MCF 10A (cell line): ENCODE results near the gene SPATA20. TPM values are rescaled to one million over a fixed set of nuclear protein-coding genes. Genes with fewer than 3 reads are reported as not detected.

Experiments used
- BruUV-seq: library from RNA; stranded (reverse); fragments of 400-500 nt; replicated peaks from 2 replicates; lab custom pipeline; 2021; lab: Mats Ljungman, UMichigan
- CTCF ChIA-PET: fragments of 300-600 bp; sonication (Branson Sonifier 250); formaldehyde crosslinking; extraction: SDS; loops from one replicate; lab custom pipeline; 2021; ENCODE audit warnings: antibody characterized with exemption, inconsistent platforms; lab: Yijun Ruan, JAX
- POLR2A ChIA-PET: fragments of 300-600, 350-650 bp; sonication (Branson Sonifier 250); formaldehyde crosslinking; extraction: SDS; loops from one replicate; lab custom pipeline; 2020; ENCODE audit warnings: antibody characterized with exemption, inconsistent platforms; lab: Yijun Ruan, JAX
- DNase-seq: peaks from one replicate; pipeline ENCODE4 v3.0.0-alpha.2; 2018; ENCODE audit not compliant: unreplicated experiment
- H3K27ac Mint-ChIP-seq: one replicate; pipeline ENCODE4 v1.8.0; 2022; ENCODE audit warnings: mild to moderate bottlenecking, low read depth, mixed read lengths; ENCODE audit not compliant: unreplicated experiment
- H3K27me3 Mint-ChIP-seq: one replicate; pipeline ENCODE4 v1.8.0; 2022; ENCODE audit warnings: mixed read lengths; ENCODE audit not compliant: insufficient read depth, unreplicated experiment
- H3K36me3 Mint-ChIP-seq: one replicate; pipeline ENCODE4 v1.8.0; 2022; ENCODE audit warnings: mild to moderate bottlenecking, moderate library complexity, mixed read lengths; ENCODE audit not compliant: insufficient read depth, unreplicated experiment
- H3K4me1 Mint-ChIP-seq: one replicate; pipeline ENCODE4 v1.8.0; 2022; ENCODE audit warnings: mixed read lengths; ENCODE audit not compliant: insufficient read depth, unreplicated experiment
- H3K4me3 Mint-ChIP-seq: one replicate; pipeline ENCODE4 v1.8.0; 2022; ENCODE audit warnings: mild to moderate bottlenecking, moderate library complexity, mixed read lengths; ENCODE audit not compliant: unreplicated experiment
- H3K9me3 Mint-ChIP-seq: one replicate; pipeline ENCODE4 v1.8.0; 2022; ENCODE audit warnings: mixed read lengths; ENCODE audit not compliant: unreplicated experiment
- CTCF ChIP-seq: fragments of 200-600 bp; IDR thresholded peaks from one replicate; pipeline ENCODE4 v1.8.0; 2022; ENCODE audit warnings: antibody characterized with exemption, mild to moderate bottlenecking; ENCODE audit not compliant: unreplicated experiment
- intact Hi-C: fragments of 100-400 bp; cut with micrococcal nuclease; formaldehyde crosslinking; loops from 2 replicates; pipeline ENCODE4 v1.14.1; 2022
- total RNA-seq: library from RNA; stranded (reverse); gene quantifications from 2 replicates; pipeline ENCODE4 v1.2.3, GENCODE V29; 2022

The SPATA20 gene
- total RNA-seq, 1 experiment from 2014 or later = 35.3 TPM

GRCh38 chr17:50522766-50523165 is 24.2 kb upstream of the SPATA20 start:
- no peak for DNase-seq
- ChIA-PET CTCF (interaction anchor here (0.6 to 0.7 kb wide), 2 partner anchors 24 to 370 kb away, joined by 3 read pairs; partner anchors contain the start of gene SPATA20), POLR2A (interaction anchor here (1.2 to 2.9 kb wide), 5 partner anchors 9 to 36 kb away, joined by 3 to 10 read pairs (median 4); no protein-coding TSS in a partner anchor)
- H3K4me3 Mint-ChIP-seq = no peak overlapping the region
- H3K9me3 Mint-ChIP-seq = no peaks in the 10 kb centered on the region
- intact Hi-C loops = no loop called here
- no peak overlapping the region for H3K27ac Mint-ChIP-seq
- peaks cover 21% of the 10 kb centered on the region for H3K4me1 Mint-ChIP-seq
- H3K27me3 Mint-ChIP-seq = no peaks in the 10 kb centered on the region
- H3K36me3 Mint-ChIP-seq = no peaks in the 10 kb centered on the region
- TF ChIP-seq CTCF = no peak
- BruUV-seq = no TSS peak

- intact Hi-C loops = no loop called here
- ChIA-PET CTCF (interaction anchor here (0.6 to 0.7 kb wide), 3 partner anchors 21 to 371 kb away, joined by 3 to 4 read pairs (median 3); partner anchors contain the start of gene SPATA20), POLR2A (interaction anchor here (0.5 to 2.9 kb wide), 7 partner anchors 8 to 138 kb away, joined by 3 to 10 read pairs (median 4); no protein-coding TSS in a partner anchor)
- no TSS peak for BruUV-seq
- Mint-ChIP-seq H3K27ac (no peak overlapping the region), H3K9me3 (no peaks in the 10 kb centered on the region), H3K27me3 (no peaks in the 10 kb centered on the region), H3K36me3 (no peaks in the 10 kb centered on the region), H3K4me3 (no peak overlapping the region), H3K4me1 (peaks cover 21% of the 10 kb centered on the region)
- TF ChIP-seq CTCF = no peak
- peak; percentile 85 for DNase-seq
Observed at GRCh38 chr17:50523208-50523607, 23.8 kb upstream of the SPATA20 start.

GRCh38 chr17:50524838-50525237 is 22.1 kb upstream of the SPATA20 start:
- peaks cover 9% of the 10 kb centered on the region for H3K4me1 Mint-ChIP-seq
- DNase-seq = no peak
- H3K4me3 Mint-ChIP-seq = no peak overlapping the region
- no peak overlapping the region for H3K27ac Mint-ChIP-seq
- intact Hi-C loops = no loop called here
- CTCF ChIA-PET = interaction anchor here (0.7 to 1.0 kb wide), 2 partner anchors 22 to 42 kb away, joined by 3 to 4 read pairs; no protein-coding TSS in a partner anchor
- POLR2A ChIA-PET = interaction anchor here (2.9 kb wide), 1 partner anchor 38 kb away, joined by 10 read pairs; no protein-coding TSS in a partner anchor
- TF ChIP-seq CTCF = no peak
- H3K27me3 Mint-ChIP-seq = no peaks in the 10 kb centered on the region
- H3K36me3 Mint-ChIP-seq = no peaks in the 10 kb centered on the region
- no peaks in the 10 kb centered on the region for H3K9me3 Mint-ChIP-seq
- BruUV-seq = no TSS peak

- TF ChIP-seq CTCF = no peak
- Mint-ChIP-seq H3K27me3 (no peaks in the 10 kb centered on the region), H3K4me1 (peaks cover 9% of the 10 kb centered on the region), H3K27ac (no peak overlapping the region), H3K9me3 (no peaks in the 10 kb centered on the region), H3K36me3 (no peaks in the 10 kb centered on the region), H3K4me3 (no peak overlapping the region)
- POLR2A ChIA-PET = no interaction called here
- BruUV-seq = no TSS peak
- DNase-seq = no peak
- intact Hi-C loops = no loop called here
- CTCF ChIA-PET = interaction anchor here (0.6 kb wide), 2 partner anchors 35 to 108 kb away, joined by 3 read pairs; no protein-coding TSS in a partner anchor
Observed at GRCh38 chr17:50527155-50527762, 19.7 kb upstream of the SPATA20 start.
